Transverse colon (tissue), 4 donors: ENCODE results near the gene GNPAT. TPM values are rescaled to one million over a fixed set of nuclear protein-coding genes. Genes with fewer than 3 reads are reported as not detected.

ENCODE experiments used
- DNase-seq: peaks from one replicate; pipeline ENCODE4 v3.0.0-alpha.2; 2019
- H3K27ac ChIP-seq, 4 donors: fragments of 200-600 bp; sonication (generic); 2 replicates each; pipeline ENCODE4 v1.5.1; 2016 to 2018; ENCODE audit warnings: inconsistent platforms in 4 of 4
- H3K27me3 ChIP-seq: fragments of 200-600 bp; sonication (generic); 2 replicates; pipeline ENCODE4 v1.5.1; 2017; ENCODE audit warnings: inconsistent platforms
- H3K36me3 ChIP-seq, 4 donors: fragments of 200-600 bp; sonication (generic); 2 replicates each; pipeline ENCODE4 v1.5.1; 2017 to 2019; ENCODE audit warnings: inconsistent platforms in 4 of 4
- H3K4me1 ChIP-seq, 4 donors: fragments of 200-600 bp; sonication (generic); 2 replicates each; pipeline ENCODE4 v1.5.1; 2017 to 2020; ENCODE audit warnings: inconsistent platforms in 4 of 4
- H3K4me3 ChIP-seq, 4 donors: fragments of 200-600 bp; sonication (generic); 1 replicate in 1 of 4; 2 replicates in 3 of 4; pipeline versions ENCODE4 v1.5.1 to v1.6.1; 2017 to 2019; ENCODE audit warnings: inconsistent platforms in 4 of 4
- H3K9me3 ChIP-seq, 2 donors: fragments of 200-600 bp; sonication (generic); 2 replicates each; pipeline ENCODE4 v1.5.1; 2017 to 2019; ENCODE audit warnings: inconsistent platforms in 2 of 2
- CTCF ChIP-seq, 5 experiments: fragments of 200-600 bp in 3 of 5; fragments of 450-650 bp in 2 of 5; sonication (generic) in 3 of 5; IDR thresholded peaks; 1 replicate in 2 of 5; 2 replicates in 3 of 5; pipeline ENCODE4 v1.5.1; 2016 to 2017; ENCODE audit warnings: antibody characterized with exemption in 5 of 5, inconsistent platforms in 3 of 5, mild to moderate bottlenecking in 2 of 5, moderate library complexity in 1 of 5
- EP300 ChIP-seq: sonication (generic); formaldehyde crosslinking; IDR thresholded peaks from one replicate; pipeline ENCODE4 v1.6.1; 2017; ENCODE audit warnings: antibody characterized with exemption, low read depth
- POLR2A ChIP-seq: fragments of 450-650 bp; IDR thresholded peaks from one replicate; pipeline ENCODE4 v1.6.1; 2016; ENCODE audit warnings: antibody characterized with exemption, mild to moderate bottlenecking, moderate library complexity
- POLR2AphosphoS5 ChIP-seq, 3 donors: sonication (generic); formaldehyde crosslinking; IDR thresholded peaks; one replicate each; pipeline ENCODE4 v1.6.1; 2016; ENCODE audit warnings: antibody characterized with exemption in 3 of 3
- WGBS, 2 donors: methylation state at CpG; one replicate each; pipeline ENCODE4 v1.1.5; 2018; ENCODE audit warnings: low coverage in 1 of 2; 5-methylcytosine and 5-hydroxymethylcytosine counted together
- in situ Hi-C, 4 donors: fragments of 200-750 bp; cut with MboI; loops; one replicate each; pipeline versions ENCODE4 v1.15.0 to v1.15.1; 2017; ENCODE audit warnings: low sequenced_read_pairs in 3 of 4, low pct_ligation_motif_present in 1 of 4, low pct_unique_long_range_greater_than_20kb in 1 of 4
- intact Hi-C: fragments of 100-400 bp; cut with DNase I; formaldehyde crosslinking; loops from one replicate; pipeline ENCODE4 v1.15.1; 2023; ENCODE audit warnings: low total_unique reads
- total RNA-seq, 4 donors: library from RNA; depleted of rRNA; stranded (reverse); fragments of >200 nt; gene quantifications; one replicate each; pipeline ENCODE4 v1.1.0, GENCODE V29; 2016

GNPAT gene
- total RNA-seq, 4 donors from 2014 or later, result 19.5 to 123 (median 36.8) TPM

GRCh38 chr1:231264642-231265041, 23.6 kb downstream of the GNPAT start:
- in situ Hi-C loops, result no loop called here
- no peaks in the 10 kb centered on the region for H3K4me1 ChIP-seq
- intact Hi-C loops, result no loop called here
- no peak overlapping the region for H3K4me3 ChIP-seq
- H3K36me3 ChIP-seq, result peaks cover 0 to 71% (median 30%) of the 10 kb centered on the region in 4 donors
- 90 to 96% methylated on average over 1 of the region's 1 CpG for WGBS, 2 donors
- H3K27ac ChIP-seq, result no peak overlapping the region
- H3K27me3 ChIP-seq, result no peaks in the 10 kb centered on the region
- no peak for DNase-seq
- H3K9me3 ChIP-seq, result no peaks in the 10 kb centered on the region
- no peak for TF ChIP-seq POLR2AphosphoS5 (IDR thresholded peaks at IDR 0.05)
- TF ChIP-seq CTCF (IDR thresholded peaks at IDR 0.05), result no peak
- no peak for TF ChIP-seq EP300
- TF ChIP-seq POLR2A, result no peak

GRCh38 chr1:231265379-231265778, 24.4 kb downstream of the GNPAT start:
- intact Hi-C loops (no loop called here), in situ Hi-C loops (no loop called here)
- Histone ChIP-seq H3K27ac (no peak overlapping the region), H3K36me3 (peaks cover 0 to 64% (median 26%) of the 10 kb centered on the region in 4 donors), H3K27me3 (no peaks in the 10 kb centered on the region), H3K4me1 (no peaks in the 10 kb centered on the region), H3K4me3 (no peak overlapping the region), H3K9me3 (no peaks in the 10 kb centered on the region)
- DNase-seq, result no peak
- 92 to 94% methylated on average over 3 of the region's 3 CpGs for WGBS, 2 donors
- TF ChIP-seq POLR2A (no peak), CTCF (IDR thresholded peaks at IDR 0.05) (no peak), POLR2AphosphoS5 (IDR thresholded peaks at IDR 0.05) (no peak), EP300 (no peak)

- in situ Hi-C loops, result no loop called here
- 0 to 71% methylated on average over 1 of the region's 1 CpG for WGBS, 2 donors
These were observed 25.9 kb downstream of the GNPAT start for GRCh38 chr1:231266811-231267322.

GRCh38 chr1:231272173-231272572, 31.2 kb downstream of the GNPAT start:
- intact Hi-C loops (no loop called here), in situ Hi-C loops (no loop called here)
- Histone ChIP-seq H3K27me3 (no peaks in the 10 kb centered on the region), H3K4me1 (no peaks in the 10 kb centered on the region), H3K27ac (no peak overlapping the region), H3K4me3 (no peak overlapping the region), H3K9me3 (no peaks in the 10 kb centered on the region), H3K36me3 (peaks cover 0 to 49% (median 23%) of the 10 kb centered on the region in 4 donors)
- no peak for DNase-seq
- 68 to 81% methylated on average over 3 of the region's 3 CpGs for WGBS, 2 donors
- TF ChIP-seq CTCF (IDR thresholded peaks at IDR 0.05) (no peak), POLR2A (no peak), POLR2AphosphoS5 (IDR thresholded peaks at IDR 0.05) (no peak), EP300 (no peak)

More at GRCh38 chr1:231266811-231267322, 25.9 kb downstream of the GNPAT start:
- peaks cover 0 to 49% (median 19%) of the 10 kb centered on the region in 4 donors for H3K36me3 ChIP-seq
- no peak for TF ChIP-seq POLR2AphosphoS5 (IDR thresholded peaks at IDR 0.05)
- no peak for TF ChIP-seq EP300
- no peak for TF ChIP-seq CTCF (IDR thresholded peaks at IDR 0.05)
- TF ChIP-seq POLR2A, result no peak
- intact Hi-C loops, result no loop called here
- H3K9me3 ChIP-seq, result no peaks in the 10 kb centered on the region
- H3K4me3 ChIP-seq, result no peak overlapping the region
- DNase-seq, result no peak
- no peak overlapping the region for H3K27ac ChIP-seq
- no peaks in the 10 kb centered on the region for H3K4me1 ChIP-seq
- no peaks in the 10 kb centered on the region for H3K27me3 ChIP-seq
